Panc1 (cell line): Measurements from ENCODE around the gene EDN3. TPM values are rescaled to one million over a fixed set of nuclear protein-coding genes. Genes with fewer than 3 reads are reported as not detected.

Experiments
- ATAC-seq: fragments of 200-7000 bp; cut with Tn5 transposase; 2 replicates; pipeline ENCODE4 v1.9.1; 2020; ENCODE audit warnings: mild to moderate bottlenecking, moderate library complexity
- BruUV-seq: library from RNA; stranded (reverse); fragments of 400-500 nt; replicated peaks from 2 replicates; lab custom pipeline; 2021; lab: Mats Ljungman, UMichigan
- CTCF ChIA-PET: fragments of 300-600 bp; sonication (Branson Sonifier 250); formaldehyde crosslinking; loops from one replicate; lab custom pipeline; 2022; ENCODE audit warnings: antibody characterized with exemption; lab: Charles Lee
- POLR2A ChIA-PET: fragments of 300-600 bp; sonication (Branson Sonifier 250); formaldehyde crosslinking; loops from one replicate; lab custom pipeline; 2022; ENCODE audit warnings: antibody characterized with exemption; lab: Charles Lee
- DNase-seq: peaks from one replicate; pipeline ENCODE4 v3.0.0-alpha.2; 2010; ENCODE audit warnings: low read depth, low spot score
- H3K27ac ChIP-seq: 2 replicates; pipeline ENCODE4 v1.5.1; 2011; ENCODE audit warnings: mild to moderate bottlenecking, low read length, inconsistent platforms
- H3K27me3 ChIP-seq: fragments of 200-500 bp; sonication (Bioruptor generic); 2 replicates; pipeline ENCODE4 v1.6.0; 2014; ENCODE audit warnings: low read length, inconsistent platforms; ENCODE audit not compliant: control insufficient read depth, insufficient read depth
- H3K36me3 ChIP-seq: fragments of 200-500 bp; sonication (Bioruptor generic); 2 replicates; pipeline ENCODE4 v1.5.1; 2014; ENCODE audit warnings: inconsistent platforms, mild to moderate bottlenecking, low read length, moderate library complexity; ENCODE audit not compliant: control insufficient read depth, insufficient read depth
- H3K4me1 ChIP-seq: 2 replicates; pipeline ENCODE4 v1.5.1; 2011; ENCODE audit warnings: inconsistent platforms, mild to moderate bottlenecking, low read length, moderate library complexity; ENCODE audit not compliant: control insufficient read depth, insufficient read depth
- H3K4me3 ChIP-seq, 2 experiments: 2 replicates each; pipeline ENCODE4 v1.5.1; 2011 to 2012; ENCODE audit warnings: low read depth in 2 of 2, low read length in 2 of 2, mild to moderate bottlenecking in 2 of 2, inconsistent platforms in 1 of 2, moderate library complexity in 1 of 2
- H3K9me3 ChIP-seq: fragments of 200-500 bp; sonication (Bioruptor generic); 2 replicates; pipeline ENCODE4 v1.5.1; 2014; ENCODE audit warnings: low read depth, mild to moderate bottlenecking, inconsistent platforms, low read length, moderate library complexity; ENCODE audit not compliant: control insufficient read depth, insufficient read depth
- CTCF ChIP-seq: fragments of 450-650 bp; IDR thresholded peaks from 2 replicates; pipeline ENCODE4 v1.5.1; 2017; ENCODE audit warnings: mild to moderate bottlenecking
- POLR2AphosphoS5 ChIP-seq: IDR thresholded peaks from 2 replicates; pipeline ENCODE4 v1.6.1; 2012; ENCODE audit warnings: mild to moderate bottlenecking, low read depth, low read length, moderate library complexity
- REST ChIP-seq, 2 experiments: IDR thresholded peaks; 2 replicates each; pipeline ENCODE4 v1.6.1; 2011 to 2012; ENCODE audit warnings: low read depth in 2 of 2, control low read depth in 1 of 2, low read length in 1 of 2, mild to moderate bottlenecking in 1 of 2, moderate library complexity in 1 of 2; ENCODE audit not compliant: insufficient read depth in 1 of 2
- SIN3A ChIP-seq: IDR thresholded peaks from 2 replicates; pipeline ENCODE4 v1.6.1; 2012; ENCODE audit warnings: low read depth, mild to moderate bottlenecking, low read length, moderate library complexity, borderline replicate concordance; ENCODE audit not compliant: insufficient read depth
- TCF7L2 ChIP-seq: IDR thresholded peaks from 2 replicates; pipeline ENCODE4 v1.6.1; 2011; ENCODE audit warnings: mild to moderate bottlenecking, low read depth, low read length, inconsistent platforms
- in situ Hi-C: cut with HindIII; loops from 2 replicates; pipeline ENCODE4 v1.10.0; 2016; ENCODE audit warnings: low sequenced_read_pairs, low pct_unique_long_range_greater_than_20kb
- intact Hi-C: fragments of 100-400 bp; cut with micrococcal nuclease; formaldehyde crosslinking; loops from one replicate; pipeline ENCODE4 v1.10.0; 2022; ENCODE audit not compliant: unreplicated experiment
- total RNA-seq: library from RNA; stranded (reverse); gene quantifications from one replicate; pipeline ENCODE4 v1.2.1, GENCODE V29; 2021; ENCODE audit not compliant: unreplicated experiment

The EDN3 gene
- total RNA-seq, 1 experiment from 2014 or later: not detected

- no peaks in the 10 kb centered on the region for H3K9me3 ChIP-seq
- no peak for DNase-seq
- no peaks in the 10 kb centered on the region for H3K36me3 ChIP-seq
- ATAC-seq: no peak
- POLR2A ChIA-PET: no interaction called here
- no peak overlapping the region for H3K4me3 ChIP-seq
- no peaks in the 10 kb centered on the region; the same call in 1 of the 2 replicates for H3K27me3 ChIP-seq
- no peak overlapping the region for H3K27ac ChIP-seq
- CTCF ChIA-PET: no interaction called here
- in situ Hi-C loops: no loop called here
- intact Hi-C loops: no loop called here
- TF ChIP-seq REST (IDR thresholded peaks at IDR 0.05; ENCODE audit: insufficient read depth in 1 of 2, low read depth in 2 of 2, low read length in 1 of 2) (no peak), POLR2AphosphoS5 (no peak), CTCF (no peak), TCF7L2 (no peak), SIN3A (no peak)
- no peaks in the 10 kb centered on the region for H3K4me1 ChIP-seq
- BruUV-seq: no TSS peak
Observed at GRCh38 chr20:59359906-59360725, 59.7 kb downstream of the EDN3 start.

GRCh38 chr20:59360934-59361333, 60.5 kb downstream of the EDN3 start:
- intact Hi-C loops (no loop called here), in situ Hi-C loops (no loop called here)
- no peak overlapping the region for H3K27ac ChIP-seq
- BruUV-seq: no TSS peak
- H3K4me1 ChIP-seq: no peaks in the 10 kb centered on the region
- TF ChIP-seq REST (IDR thresholded peaks at IDR 0.05; ENCODE audit: insufficient read depth in 1 of 2, low read depth in 2 of 2, low read length in 1 of 2) (no peak), POLR2AphosphoS5 (no peak), TCF7L2 (no peak), CTCF (no peak), SIN3A (no peak)
- no peak overlapping the region for H3K4me3 ChIP-seq
- no peak for ATAC-seq
- no peaks in the 10 kb centered on the region; the same call in 1 of the 2 replicates for H3K27me3 ChIP-seq
- H3K36me3 ChIP-seq: no peaks in the 10 kb centered on the region
- ChIA-PET POLR2A (no interaction called here), CTCF (no interaction called here)
- no peaks in the 10 kb centered on the region for H3K9me3 ChIP-seq
- DNase-seq: no peak
